DMS53 treated with DMSO at 0.1 percent for 48 hours (cell line): Measurements from ENCODE around the gene NT5C3A.

ENCODE experiments used
- DNase-seq: peaks from one replicate; lab custom pipeline; 2025; ENCODE audit not compliant: unreplicated experiment; lab: John Stamatoyannopoulos, UW

The NT5C3A gene

GRCh38 chr7:33075818-33076518, 13.4 kb upstream of the NT5C3A start:
- no peak for DNase-seq

DNA sequence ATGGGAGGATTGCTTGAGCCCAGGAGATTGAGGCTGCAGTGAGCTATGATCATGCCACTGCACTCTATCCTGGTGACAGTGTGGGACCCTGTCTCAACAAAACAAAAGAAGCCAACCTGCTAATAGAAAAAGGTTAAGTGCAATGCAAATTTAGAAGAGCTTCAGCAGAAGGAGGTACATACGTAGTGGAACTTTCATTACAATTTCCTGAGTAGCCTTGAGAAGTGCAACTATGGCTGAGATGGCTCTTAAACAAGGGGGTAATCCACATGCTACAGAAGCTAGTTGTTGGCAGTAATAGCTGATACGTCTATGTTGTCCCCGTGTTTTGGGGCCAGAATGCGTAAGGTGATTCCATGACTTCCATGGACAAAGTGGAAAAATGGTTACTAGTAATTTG, 10.7 kb upstream of the NT5C3A start:
- no peak for DNase-seq

- DNase-seq: no peak
These were observed 9.9 kb upstream of the NT5C3A start for GRCh38 chr7:33072471-33072870.

GRCh38 chr7:33070831-33071230, 8.3 kb upstream of the NT5C3A start:
- no peak for DNase-seq

- DNase-seq: no peak
These were observed 7.7 kb upstream of the NT5C3A start for GRCh38 chr7:33070277-33070676.

GRCh38 chr7:33067921-33068320, 5.3 kb upstream of the NT5C3A start:
- no peak for DNase-seq

DNA sequence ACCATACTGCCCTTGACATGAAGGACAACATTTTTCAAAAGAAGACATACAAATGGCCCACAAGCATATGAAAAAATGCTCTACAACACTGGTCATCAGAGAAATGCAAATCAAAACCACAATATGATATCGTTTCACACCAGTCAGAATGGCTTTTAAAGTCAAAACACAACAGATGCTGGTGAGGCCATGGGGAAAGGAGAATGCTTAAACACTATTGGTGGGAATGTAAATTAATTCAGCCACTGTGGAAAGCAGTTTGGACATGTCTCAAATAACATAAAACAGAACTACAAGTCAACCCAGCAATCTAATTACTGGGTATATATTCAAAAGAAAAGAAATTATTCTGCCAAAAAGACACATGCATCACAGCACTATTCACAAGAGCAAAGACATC, 4.2 kb upstream of the NT5C3A start:
- DNase-seq: no peak

DNA sequence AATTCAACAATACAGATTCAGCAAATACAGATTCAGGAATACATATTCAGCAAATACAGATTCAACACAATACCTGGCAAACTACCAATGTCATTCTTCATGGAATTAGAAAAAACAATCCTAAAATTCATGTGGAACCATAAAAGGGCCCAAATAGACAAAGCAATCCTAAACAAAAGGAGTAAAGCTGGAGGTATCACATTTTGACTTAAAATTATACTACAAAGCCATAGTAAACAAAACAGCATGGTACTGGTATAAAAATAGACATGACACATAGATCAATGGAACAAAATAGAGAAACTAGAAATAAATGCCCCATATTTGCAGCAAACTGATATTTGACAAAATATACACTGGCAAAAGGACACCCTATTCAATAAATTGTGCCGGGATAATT, 3.4 kb upstream of the NT5C3A start:
- no peak for DNase-seq

GRCh38 chr7:33062782-33063443, 337 bp upstream of the NT5C3A start:
- DNase-seq: peak; percentile 97

GRCh38 chr7:33061282-33061937, 1.2 kb downstream of the NT5C3A start:
- no peak for DNase-seq

- DNase-seq: no peak
These were observed 2.9 kb downstream of the NT5C3A start for GRCh38 chr7:33059635-33060034.

DNA sequence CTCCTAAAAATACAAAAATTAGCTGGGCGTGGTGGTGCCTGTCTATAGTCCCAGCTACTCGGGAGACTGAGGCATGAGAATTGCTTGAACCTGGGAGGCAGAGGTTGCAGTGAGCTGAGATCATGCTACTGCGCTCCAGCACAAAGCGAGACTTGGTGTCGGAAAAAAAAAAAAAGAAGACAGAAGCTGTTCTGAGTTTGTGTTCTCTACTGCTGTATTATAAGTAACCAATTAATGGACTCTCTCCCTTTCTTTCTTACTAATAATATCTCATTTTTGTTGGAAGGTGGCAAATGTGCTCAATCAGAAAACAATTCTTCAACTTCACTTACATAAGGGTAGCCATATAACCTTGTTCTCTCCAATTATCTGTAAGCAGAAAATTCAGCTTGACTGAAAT, 7.4 kb downstream of the NT5C3A start:
- DNase-seq: no peak

DNA sequence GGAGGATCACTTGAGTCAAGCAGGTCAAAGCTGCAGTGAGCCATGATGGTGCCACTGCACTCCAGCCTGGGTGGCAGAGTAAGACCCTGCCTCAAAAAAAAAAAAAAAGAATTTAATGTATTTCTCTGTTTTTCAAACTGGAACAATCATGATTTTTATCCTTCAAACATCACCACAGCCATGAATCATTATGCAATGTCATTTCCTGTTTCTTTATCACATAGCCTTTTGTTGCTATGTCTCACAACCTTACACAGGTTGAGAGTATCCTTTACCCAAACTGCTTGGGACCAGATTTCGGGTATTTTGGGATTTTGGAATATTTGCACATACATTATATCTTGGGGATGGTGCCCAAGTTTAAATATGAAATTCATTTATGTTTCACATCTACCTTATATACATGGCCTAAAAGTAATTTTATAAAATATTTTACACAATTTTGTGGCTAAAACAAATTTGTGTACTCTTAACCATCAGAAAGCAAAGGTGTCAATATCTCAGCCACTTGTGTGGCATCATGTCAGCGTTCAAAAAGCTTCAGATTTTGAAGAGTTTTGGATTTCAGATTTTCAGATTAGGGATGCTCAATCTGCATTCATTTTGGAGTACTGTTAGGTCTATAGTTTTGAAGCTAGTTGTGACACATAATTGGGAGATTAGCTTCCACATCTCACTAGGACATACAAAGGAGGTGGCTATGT, 8.2 kb downstream of the NT5C3A start:
- DNase-seq: no peak

DNA sequence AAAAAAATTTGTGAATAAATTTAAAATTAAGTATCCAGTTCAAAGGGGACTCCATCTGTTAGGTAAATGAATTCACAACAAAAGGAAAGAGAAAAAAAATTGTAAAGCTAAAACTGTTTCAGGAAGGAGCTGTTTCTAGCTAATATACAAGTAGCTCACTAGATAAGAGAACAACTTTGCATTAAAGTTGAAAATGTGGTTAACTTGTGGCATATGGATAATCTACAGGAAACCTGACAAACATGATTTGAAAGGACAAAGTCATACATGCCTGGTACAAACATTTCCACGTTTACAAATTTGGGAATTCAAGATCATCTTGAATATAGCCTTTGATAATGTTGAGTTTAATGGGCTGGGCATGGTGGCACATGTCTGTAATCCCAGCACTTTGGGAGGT, 8.9 kb downstream of the NT5C3A start:
- DNase-seq: no peak

- DNase-seq: peak; percentile 91
These were observed 11.8 kb downstream of the NT5C3A start for GRCh38 chr7:33050535-33051318.

DNA sequence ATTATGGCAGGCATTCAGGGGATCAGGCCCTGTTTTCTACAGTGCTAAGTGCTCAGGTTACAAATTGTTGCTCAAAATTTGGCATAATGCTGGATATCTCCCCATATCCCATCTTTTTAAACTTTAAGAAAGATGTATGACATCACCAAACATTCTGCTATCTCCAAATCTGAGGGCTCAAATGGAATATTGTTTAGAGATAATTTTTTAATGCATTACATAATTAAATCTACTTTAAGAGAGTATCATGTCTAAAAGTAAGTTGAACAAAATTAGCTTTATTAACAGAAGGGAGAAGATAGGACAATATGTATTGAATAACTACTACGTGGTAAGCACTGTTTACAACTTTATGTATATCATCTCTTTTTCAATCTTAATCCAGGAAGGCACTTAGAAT, 13.9 kb downstream of the NT5C3A start:
- no peak for DNase-seq

GRCh38 chr7:33048257-33048656, 14.3 kb downstream of the NT5C3A start:
- DNase-seq: no peak

- DNase-seq: peak; percentile 39
These were observed 17.6 kb downstream of the NT5C3A start for GRCh38 chr7:33044986-33045385.

- peak; percentile 91 for DNase-seq
These were observed 18.2 kb downstream of the NT5C3A start for GRCh38 chr7:33044401-33044718.

DNA sequence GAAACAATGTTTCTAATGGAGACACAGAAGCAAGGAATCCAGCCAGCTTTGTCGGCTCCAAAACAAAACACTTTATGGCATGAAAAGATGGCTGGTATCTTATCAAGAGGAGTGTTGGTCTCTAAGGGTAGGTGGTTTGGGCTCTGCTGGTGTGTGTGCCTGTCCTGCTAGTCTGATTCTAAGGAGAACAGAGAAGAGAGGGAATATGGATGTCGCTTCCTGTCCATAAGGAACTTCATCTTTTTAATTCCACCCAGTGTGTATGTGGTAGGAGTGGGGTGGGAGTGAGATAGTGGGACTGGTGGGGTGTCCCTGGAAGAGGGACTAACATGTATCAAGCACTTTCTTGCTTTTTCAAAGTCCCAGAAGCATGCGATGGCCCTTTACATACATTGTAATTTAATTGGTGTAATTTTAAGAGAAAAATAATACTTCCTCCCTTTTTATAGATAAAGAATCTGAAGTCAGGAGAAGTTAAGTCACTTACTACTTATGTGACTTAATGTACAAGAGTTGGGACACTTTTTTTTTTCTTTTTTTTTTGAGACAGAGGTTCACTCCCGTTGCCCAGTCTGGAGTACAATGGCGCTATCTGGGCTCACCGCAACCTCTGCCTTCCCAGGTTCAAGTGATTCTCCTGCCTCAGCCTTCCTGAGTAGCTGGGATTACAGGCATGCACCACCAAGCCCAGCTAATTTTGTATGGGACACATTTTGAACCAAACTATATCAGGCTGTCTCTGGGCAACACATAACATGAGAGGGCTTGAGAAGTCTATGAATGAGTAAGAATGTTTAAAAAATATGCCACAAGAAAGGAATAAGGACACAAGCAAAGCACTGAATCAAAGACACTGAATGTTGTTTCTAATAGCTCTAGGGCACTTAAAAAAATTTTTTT, 18.8 kb downstream of the NT5C3A start:
- DNase-seq: peak; percentile 55
